HCT116 (cell line): Measurements from ENCODE around the gene SLK. TPM values are rescaled to one million over a fixed set of nuclear protein-coding genes. Genes with fewer than 3 reads are reported as not detected.

ENCODE experiments used
- ATAC-seq: fragments of 200-7000 bp; cut with Tn5 transposase; 2 replicates; pipeline ENCODE4 v1.9.1; 2020; ENCODE audit warnings: mild to moderate bottlenecking, moderate library complexity
- BruUV-seq: library from RNA; stranded (reverse); fragments of 400-500 nt; replicated peaks from 2 replicates; lab custom pipeline; 2021; lab: Mats Ljungman, UMichigan
- CTCF ChIA-PET: fragments of 300-600 bp; sonication (Branson Sonifier 250); formaldehyde crosslinking; loops from one replicate; lab custom pipeline; 2021; ENCODE audit warnings: antibody characterized with exemption; lab: Charles Lee
- POLR2A ChIA-PET: fragments of 300-600, 350-600 bp; sonication (Branson Sonifier 250); formaldehyde crosslinking; loops from one replicate; lab custom pipeline; 2021; ENCODE audit warnings: antibody characterized with exemption; lab: Charles Lee
- RAD21 ChIA-PET, 2 experiments: fragments of 300-600 bp; sonication (Branson Sonifier 250); formaldehyde crosslinking; loops; one replicate each; lab custom pipeline; 2023; ENCODE audit warnings: low total read pairs in 2 of 2; ENCODE audit not compliant: uncharacterized antibody in 2 of 2, unreplicated experiment in 2 of 2, low non-redundant PET in 1 of 2; lab: Charles Lee
- DNase-seq: peaks from one replicate; pipeline ENCODE4 v3.0.0-alpha.2; 2010; ENCODE audit warnings: low read depth, low spot score
- H2AFZ ChIP-seq: fragments of 200-600 bp; shearing (Covaris generic), sonication (generic); 2 replicates; pipeline ENCODE4 v1.6.1; 2017; ENCODE audit warnings: low read depth, mixed run types, mixed read lengths, antibody characterized with exemption, low read length; ENCODE audit not compliant: poor library complexity, severe bottlenecking
- H3K27ac ChIP-seq: 2 replicates; pipeline ENCODE4 v1.5.1; 2012; ENCODE audit warnings: low read depth, low read length
- H3K27me3 ChIP-seq: fragments of 200-600 bp; sonication (generic); 2 replicates; pipeline ENCODE4 v1.6.1; 2016; ENCODE audit warnings: mixed run types, low read length, mixed read lengths; ENCODE audit not compliant: insufficient read depth
- H3K36me3 ChIP-seq, 2 experiments: fragments of 200-500 bp in 1 of 2; fragments of 200-600 bp in 1 of 2; sonication (Bioruptor generic) in 1 of 2; sonication (generic) in 1 of 2; 2 replicates each; pipeline versions ENCODE4 v1.5.1 to v1.6.1; 2014 to 2016; ENCODE audit warnings: low read length in 2 of 2, inconsistent platforms in 1 of 2, mixed read lengths in 1 of 2, mixed run types in 1 of 2; ENCODE audit not compliant: insufficient read depth in 2 of 2, control insufficient read depth in 1 of 2
- H3K4me1 ChIP-seq, 2 experiments: fragments of 200-600 bp in 1 of 2; sonication (generic) in 1 of 2; 2 replicates each; pipeline versions ENCODE4 v1.5.1 to v1.6.1; 2012 to 2017; ENCODE audit warnings: low read length in 2 of 2, inconsistent platforms in 1 of 2, mild to moderate bottlenecking in 1 of 2, mixed read lengths in 1 of 2, mixed run types in 1 of 2, moderate library complexity in 1 of 2; ENCODE audit not compliant: insufficient read depth in 2 of 2, control insufficient read depth in 1 of 2
- H3K4me2 ChIP-seq: fragments of 200-600 bp; sonication (generic); 2 replicates; pipeline ENCODE4 v1.6.1; 2017; ENCODE audit warnings: mixed run types, low read length, mixed read lengths
- H3K4me3 ChIP-seq, 2 experiments: fragments of 200-600 bp in 1 of 2; sonication (generic) in 1 of 2; replicated peaks in 1 of 2; 2 replicates each; pipeline ENCODE4 v1.5.1; 2011 to 2016; ENCODE audit warnings: low read length in 2 of 2, control low read depth in 1 of 2, low read depth in 1 of 2, mild to moderate bottlenecking in 1 of 2, mixed read lengths in 1 of 2, mixed run types in 1 of 2
- H3K79me2 ChIP-seq: fragments of 200-600 bp; sonication (generic); 2 replicates; pipeline ENCODE4 v1.6.1; 2017; ENCODE audit warnings: mild to moderate bottlenecking, mixed run types, low read length, moderate library complexity, mixed read lengths; ENCODE audit not compliant: insufficient read depth
- H3K9ac ChIP-seq: fragments of 200-600 bp; sonication (generic); 2 replicates; pipeline ENCODE4 v1.6.1; 2016; ENCODE audit warnings: low read length, mixed read lengths
- H3K9me2 ChIP-seq: fragments of 200-600 bp; sonication (generic), shearing (Covaris generic); 2 replicates; pipeline ENCODE4 v1.6.1; 2017; ENCODE audit warnings: mixed run types, mild to moderate bottlenecking, moderate library complexity; ENCODE audit not compliant: insufficient read depth
- H3K9me3 ChIP-seq, 2 experiments: fragments of 200-500 bp in 1 of 2; fragments of 200-600 bp in 1 of 2; sonication (Bioruptor generic) in 1 of 2; sonication (generic) in 1 of 2; 2 replicates each; pipeline ENCODE4 v1.6.1; 2014 to 2017; ENCODE audit warnings: low read length in 2 of 2, mixed read lengths in 2 of 2, inconsistent platforms in 1 of 2, low read depth in 1 of 2, mild to moderate bottlenecking in 1 of 2, mixed run types in 1 of 2, moderate library complexity in 1 of 2; ENCODE audit not compliant: control insufficient read depth in 1 of 2, insufficient read depth in 1 of 2
- H4K20me1 ChIP-seq: fragments of 200-600 bp; sonication (generic), shearing (Covaris generic); 2 replicates; pipeline ENCODE4 v1.6.1; 2017; ENCODE audit warnings: mixed run types, mild to moderate bottlenecking, moderate library complexity; ENCODE audit not compliant: insufficient read depth
- CBX3 ChIP-seq: IDR thresholded peaks from 2 replicates; pipeline ENCODE4 v1.6.1; 2012; ENCODE audit warnings: low read depth
- EZH2 ChIP-seq: fragments of 200-600 bp; sonication (generic); IDR thresholded peaks from 2 replicates; pipeline ENCODE4 v1.6.1; 2017; ENCODE audit warnings: antibody characterized with exemption, mixed run types
- JUND ChIP-seq: IDR thresholded peaks from 2 replicates; pipeline ENCODE4 v1.6.1; 2012
- REST ChIP-seq: IDR thresholded peaks from 2 replicates; pipeline ENCODE4 v1.6.1; 2012; ENCODE audit warnings: low read depth
- YY1 ChIP-seq: IDR thresholded peaks from 2 replicates; pipeline ENCODE4 v1.6.1; 2011; ENCODE audit warnings: low read length, low read depth, moderate library complexity, mild to moderate bottlenecking; ENCODE audit not compliant: insufficient replicate concordance; ENCODE audit errors: extremely low read depth
- ZBTB33 ChIP-seq: IDR thresholded peaks from 2 replicates; pipeline ENCODE4 v1.6.1; 2011; ENCODE audit warnings: mild to moderate bottlenecking, low read length, moderate library complexity; ENCODE audit not compliant: insufficient replicate concordance; ENCODE audit errors: extremely low read depth
- intact Hi-C: fragments of 100-400 bp; cut with micrococcal nuclease; formaldehyde crosslinking; loops from 2 replicates; pipeline ENCODE4 v1.10.0; 2022
- total RNA-seq: library from RNA; stranded (reverse); gene quantifications from one replicate; pipeline ENCODE4 v1.2.1, GENCODE V29; 2021; ENCODE audit not compliant: unreplicated experiment

SLK gene
- total RNA-seq, 1 experiment from 2014 or later, result 44.2 TPM

- intact Hi-C loops, result loop anchor here (5.0 kb wide), 1 partner anchor 131 kb away; no protein-coding TSS in a partner anchor
- TF ChIP-seq REST (no peak), CBX3 (no peak), YY1 (no peak), ZBTB33 (no peak), EZH2 (no peak), JUND (no peak)
- no peaks in the 10 kb centered on the region for H3K27me3 ChIP-seq
- H3K4me3 ChIP-seq, result no peak overlapping the region
- RAD21 ChIA-PET, result no interaction called here
- no peak overlapping the region for H3K27ac ChIP-seq
- peaks cover 45 to 57% of the 10 kb centered on the region in 2 experiments for H3K36me3 ChIP-seq
- no peaks in the 10 kb centered on the region; the same call in 1 of the 2 replicates for H4K20me1 ChIP-seq
- CTCF ChIA-PET, result interaction anchor here (1.1 to 2.2 kb wide), 4 partner anchors 10 to 130 kb away, joined by 4 to 12 read pairs (median 4); no protein-coding TSS in a partner anchor
- no peak overlapping the region for H2AFZ ChIP-seq
- H3K9ac ChIP-seq, result no peak overlapping the region
- no peaks in the 10 kb centered on the region for H3K9me3 ChIP-seq
- H3K9me2 ChIP-seq, result no peaks in the 10 kb centered on the region
- no peak overlapping the region for H3K4me2 ChIP-seq
- peaks cover 7 to 34% of the 10 kb centered on the region in 2 experiments; a peak in 3 of 4 replicates for H3K4me1 ChIP-seq
- BruUV-seq, result no TSS peak
- DNase-seq (no peak), ATAC-seq (no peak)
- H3K79me2 ChIP-seq, result peaks cover 5% of the 10 kb centered on the region; the same call in 1 of the 2 replicates
- POLR2A ChIA-PET, result no interaction called here
These were observed 51.5 kb downstream of the SLK start for GRCh38 chr10:104018471-104018870.
